Gastroesophageal sphincter (tissue), 3 donors: ENCODE measurements around the gene CBX6.

Experiments used
- EP300 ChIP-seq: sonication (generic); formaldehyde crosslinking; IDR thresholded peaks from one replicate; pipeline ENCODE4 v1.6.1; 2017; ENCODE audit warnings: antibody characterized with exemption, mild to moderate bottlenecking
- POLR2A ChIP-seq, 2 donors: fragments of 450-650 bp; IDR thresholded peaks; one replicate each; pipeline ENCODE4 v1.6.1; 2017; ENCODE audit warnings: antibody characterized with exemption in 2 of 2, mild to moderate bottlenecking in 2 of 2, moderate library complexity in 1 of 2
- TF ChIP-seq, protein P1 (sequence below), 4 experiments: fragments of 200-600 bp in 2 of 4; fragments of 450-650 bp in 2 of 4; sonication (generic) in 1 of 4; IDR thresholded peaks; one replicate each; pipeline ENCODE4 v1.5.1; 2017 to 2019; ENCODE audit warnings: antibody characterized with exemption in 4 of 4, mild to moderate bottlenecking in 2 of 4, moderate library complexity in 2 of 4

DNA sequence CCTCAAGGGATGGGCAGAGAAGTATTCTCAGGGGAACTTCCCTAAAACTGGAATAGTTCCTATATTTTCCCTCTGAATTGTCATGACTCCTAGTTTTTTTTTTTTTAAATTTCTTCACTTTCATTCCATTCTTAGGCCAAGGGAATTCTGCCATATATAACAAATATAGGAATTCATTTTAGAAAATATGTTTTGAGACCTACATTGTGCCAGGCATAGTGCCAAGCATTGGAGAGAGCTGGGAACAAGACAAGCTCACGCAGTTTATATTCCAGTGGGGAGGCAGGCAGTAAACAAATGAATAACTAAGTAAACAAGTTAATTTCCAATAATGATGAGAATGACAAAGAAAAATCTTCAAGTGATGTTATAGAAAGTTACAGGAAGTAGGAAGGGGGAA, 25.6 kb downstream of the CBX6 start:
- TF ChIP-seq, protein P1, sequence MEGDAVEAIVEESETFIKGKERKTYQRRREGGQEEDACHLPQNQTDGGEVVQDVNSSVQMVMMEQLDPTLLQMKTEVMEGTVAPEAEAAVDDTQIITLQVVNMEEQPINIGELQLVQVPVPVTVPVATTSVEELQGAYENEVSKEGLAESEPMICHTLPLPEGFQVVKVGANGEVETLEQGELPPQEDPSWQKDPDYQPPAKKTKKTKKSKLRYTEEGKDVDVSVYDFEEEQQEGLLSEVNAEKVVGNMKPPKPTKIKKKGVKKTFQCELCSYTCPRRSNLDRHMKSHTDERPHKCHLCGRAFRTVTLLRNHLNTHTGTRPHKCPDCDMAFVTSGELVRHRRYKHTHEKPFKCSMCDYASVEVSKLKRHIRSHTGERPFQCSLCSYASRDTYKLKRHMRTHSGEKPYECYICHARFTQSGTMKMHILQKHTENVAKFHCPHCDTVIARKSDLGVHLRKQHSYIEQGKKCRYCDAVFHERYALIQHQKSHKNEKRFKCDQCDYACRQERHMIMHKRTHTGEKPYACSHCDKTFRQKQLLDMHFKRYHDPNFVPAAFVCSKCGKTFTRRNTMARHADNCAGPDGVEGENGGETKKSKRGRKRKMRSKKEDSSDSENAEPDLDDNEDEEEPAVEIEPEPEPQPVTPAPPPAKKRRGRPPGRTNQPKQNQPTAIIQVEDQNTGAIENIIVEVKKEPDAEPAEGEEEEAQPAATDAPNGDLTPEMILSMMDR (IDR thresholded peaks at IDR 0.05): no peak
- TF ChIP-seq POLR2A (IDR thresholded peaks at IDR 0.05) (no peak), EP300 (no peak)
